Measurements from ENCODE around the gene PAIP2.
A peak's percentile ranks its signal among the peaks of the same experiment; 100 is the strongest.

PAIP2 gene

DNA sequence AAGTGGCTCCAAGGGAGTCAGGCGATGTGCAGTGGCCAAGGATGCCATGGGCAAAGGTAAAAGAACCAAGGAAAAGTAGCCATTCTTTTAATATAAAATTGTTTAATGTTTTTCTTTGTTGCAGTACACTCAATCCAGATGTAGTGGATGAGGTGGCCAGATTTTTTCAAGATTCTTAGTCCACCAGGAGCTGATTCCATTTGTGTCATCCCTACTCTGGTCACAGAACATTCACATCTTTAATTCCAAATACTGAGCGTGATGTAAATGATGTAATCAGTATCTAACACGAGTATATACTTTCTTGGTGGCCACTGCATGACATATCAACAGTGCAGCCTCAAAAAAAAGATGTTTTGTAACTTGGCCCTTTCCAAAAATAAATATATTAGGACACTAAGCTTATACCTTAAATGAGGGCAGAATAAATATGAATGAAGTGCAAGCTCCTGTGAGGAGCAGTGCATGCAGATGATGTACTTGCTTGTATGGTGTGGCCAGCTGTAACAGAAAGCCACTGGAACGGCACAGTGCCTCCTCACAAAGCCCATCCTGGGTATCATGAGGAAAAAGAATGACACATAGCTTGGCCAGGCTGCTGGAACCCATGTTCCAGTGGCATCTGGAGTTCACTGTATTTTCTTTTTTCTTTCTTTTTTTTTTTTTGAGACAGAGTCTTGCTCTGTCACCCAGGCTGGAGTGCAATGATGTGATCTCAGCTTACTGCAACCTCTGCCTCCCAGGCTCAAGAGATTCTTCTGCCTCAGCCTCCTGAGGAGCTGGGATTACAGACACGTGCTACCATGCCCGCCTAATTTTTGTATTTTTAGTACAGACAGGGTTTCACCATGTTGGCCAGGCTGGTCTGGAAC lies 68.7 kb downstream of the PAIP2 start:
- Histone ChIP-seq H3K9me3 (no peaks in the 10 kb centered on the region), H4K20me1 (no peaks in the 10 kb centered on the region)

GRCh38 chr5:139410993-139411828 lies 69.6 kb downstream of the PAIP2 start:
- H4K20me1 ChIP-seq, result no peaks in the 10 kb centered on the region
- 0 out of 2 replicates have a peak, but pooled peaks cover 13% of the 10 kb centered on the region for H3K36me3 ChIP-seq
- H3K9ac ChIP-seq, result no peak overlapping the region; the same call in 1 of the 2 replicates
- no peak overlapping the region for H3K4me3 ChIP-seq
- TF ChIP-seq Cebpa-rat (IDR thresholded peaks at IDR 0.05), result no peak
- no peaks in the 10 kb centered on the region for H3K9me3 ChIP-seq
- H3K4me1 ChIP-seq, result peaks cover 73% of the 10 kb centered on the region
- no peaks in the 10 kb centered on the region for H3K27me3 ChIP-seq
- H3K4me2 ChIP-seq, result no peak overlapping the region
- H3K27ac ChIP-seq, result no peak overlapping the region

More for the DNA sequence above, 68.7 kb downstream of the PAIP2 start:
- Histone ChIP-seq H3K4me1 (peaks cover 73% of the 10 kb centered on the region), H3K36me3 (0 out of 2 replicates have a peak, but pooled peaks cover 13% of the 10 kb centered on the region), H3K9ac (no peak overlapping the region), H3K4me3 (no peak overlapping the region), H3K27me3 (no peaks in the 10 kb centered on the region), H3K4me2 (no peak overlapping the region), H3K27ac (no peak overlapping the region)
- TF ChIP-seq Cebpa-rat (IDR thresholded peaks at IDR 0.05), result no peak

DNA sequence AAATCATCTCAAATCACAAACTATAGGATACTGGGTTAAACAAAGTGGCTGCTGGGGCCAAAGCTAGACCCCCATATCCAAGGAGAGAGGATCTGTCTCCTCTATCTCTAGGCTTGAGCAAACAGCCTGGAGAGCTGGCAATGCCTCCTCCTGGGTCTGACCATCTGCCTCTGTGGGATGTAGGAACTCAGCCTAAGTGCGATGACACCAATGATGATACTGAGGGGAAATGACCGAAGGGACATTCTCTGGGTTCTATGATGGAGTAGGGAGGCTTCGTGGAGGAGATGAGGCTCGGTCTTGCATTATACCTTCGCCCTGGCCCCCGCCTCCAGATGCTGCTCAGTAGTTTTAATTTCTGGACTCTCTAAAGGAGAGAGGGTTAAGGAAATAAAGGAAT lies 71.5 kb downstream of the PAIP2 start:
- H3K27me3 ChIP-seq, result no peaks in the 10 kb centered on the region
- H3K4me3 ChIP-seq, result no peak overlapping the region
- no peak overlapping the region for H3K4me2 ChIP-seq
- no peaks in the 10 kb centered on the region for H3K9me3 ChIP-seq
- H3K9ac ChIP-seq, result no peak overlapping the region
- H3K4me1 ChIP-seq, result peaks cover 73% of the 10 kb centered on the region
- H3K27ac ChIP-seq, result no peak overlapping the region
- H3K36me3 ChIP-seq, result 0 out of 2 replicates have a peak, but pooled peaks cover 18% of the 10 kb centered on the region
- TF ChIP-seq Cebpa-rat (IDR thresholded peaks at IDR 0.05), result no peak
- H4K20me1 ChIP-seq, result no peaks in the 10 kb centered on the region

GRCh38 chr5:139413963-139414362 lies 72.3 kb downstream of the PAIP2 start:
- peaks cover 18% of the 10 kb centered on the region; the same call in 1 of the 2 replicates for H3K36me3 ChIP-seq
- H3K27me3 ChIP-seq, result no peaks in the 10 kb centered on the region
- TF ChIP-seq Cebpa-rat (IDR thresholded peaks at IDR 0.05), result no peak
- H3K27ac ChIP-seq, result no peak overlapping the region
- H3K9ac ChIP-seq, result no peak overlapping the region; the same call in 1 of the 2 replicates
- no peak overlapping the region for H3K4me3 ChIP-seq
- H3K4me2 ChIP-seq, result peak overlapping the region; percentile 83
- no peaks in the 10 kb centered on the region for H4K20me1 ChIP-seq
- H3K4me1 ChIP-seq, result peaks cover 73% of the 10 kb centered on the region
- H3K9me3 ChIP-seq, result no peaks in the 10 kb centered on the region

GRCh38 chr5:139414581-139415130 lies 73.0 kb downstream of the PAIP2 start:
- Histone ChIP-seq H3K9ac (peak overlapping the region; percentile 55), H3K27ac (peak overlapping the region; percentile 81), H3K36me3 (peaks cover 18% of the 10 kb centered on the region; the same call in 1 of the 2 replicates), H3K27me3 (no peaks in the 10 kb centered on the region), H3K4me2 (peak overlapping the region; percentile 83), H3K4me3 (no peak overlapping the region), H4K20me1 (no peaks in the 10 kb centered on the region), H3K9me3 (no peaks in the 10 kb centered on the region), H3K4me1 (peaks cover 78% of the 10 kb centered on the region)
- no peak for TF ChIP-seq Cebpa-rat (IDR thresholded peaks at IDR 0.05)

GRCh38 chr5:139415221-139415861 lies 73.7 kb downstream of the PAIP2 start:
- Histone ChIP-seq H3K4me1 (peaks cover 84% of the 10 kb centered on the region), H3K4me2 (peak overlapping the region; percentile 83), H3K9ac (peak overlapping the region; percentile 55), H3K4me3 (no peak overlapping the region), H3K36me3 (peaks cover 18% of the 10 kb centered on the region; the same call in 1 of the 2 replicates), H3K27me3 (no peaks in the 10 kb centered on the region), H4K20me1 (no peaks in the 10 kb centered on the region), H3K27ac (peak overlapping the region; percentile 81), H3K9me3 (no peaks in the 10 kb centered on the region)
- no peak for TF ChIP-seq Cebpa-rat (IDR thresholded peaks at IDR 0.05)

DNA sequence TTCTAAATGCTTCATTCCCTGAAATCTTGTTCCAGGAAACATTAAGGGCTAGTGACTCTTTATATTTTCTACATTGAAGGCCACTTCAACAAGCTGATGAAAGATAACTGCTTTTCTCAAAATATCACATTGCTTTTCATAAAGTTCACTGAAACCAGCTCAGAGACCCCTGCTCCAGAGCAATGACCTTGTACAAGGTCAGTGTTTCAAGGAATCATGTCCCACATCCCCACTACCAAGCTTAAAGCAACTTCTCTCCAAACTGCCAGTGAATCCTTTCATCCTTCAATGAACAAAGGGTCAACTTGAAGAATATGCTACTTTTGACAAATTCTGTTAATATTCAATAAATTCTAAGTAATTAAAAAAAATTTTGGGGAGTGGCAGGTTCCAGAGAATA lies 74.2 kb downstream of the PAIP2 start:
- Histone ChIP-seq H3K4me2 (peak overlapping the region; percentile 83), H4K20me1 (no peaks in the 10 kb centered on the region), H3K27ac (peak overlapping the region; percentile 81), H3K9me3 (no peaks in the 10 kb centered on the region), H3K4me1 (peaks cover 83% of the 10 kb centered on the region), H3K36me3 (peaks cover 18% of the 10 kb centered on the region; the same call in 1 of the 2 replicates), H3K4me3 (no peak overlapping the region), H3K27me3 (no peaks in the 10 kb centered on the region), H3K9ac (peak overlapping the region; percentile 55; the same call in 1 of the 2 replicates)
- TF ChIP-seq Cebpa-rat (IDR thresholded peaks at IDR 0.05), result no peak

- Histone ChIP-seq H3K4me2 (peak overlapping the region; percentile 83), H3K9me3 (no peaks in the 10 kb centered on the region), H4K20me1 (no peaks in the 10 kb centered on the region)
These were observed 75.0 kb downstream of the PAIP2 start for GRCh38 chr5:139416651-139417050.

GRCh38 chr5:139417214-139417613 lies 75.6 kb downstream of the PAIP2 start:
- Histone ChIP-seq H4K20me1 (no peaks in the 10 kb centered on the region), H3K4me3 (0 out of 2 replicates have a peak overlapping the region, but pooled peaks have one; percentile 4), H3K27me3 (no peaks in the 10 kb centered on the region), H3K36me3 (peaks cover 25% of the 10 kb centered on the region; the same call in 1 of the 2 replicates), H3K4me1 (peaks cover 86% of the 10 kb centered on the region), H3K4me2 (peak overlapping the region; percentile 83), H3K9ac (peak overlapping the region; percentile 55; the same call in 1 of the 2 replicates), H3K9me3 (no peaks in the 10 kb centered on the region), H3K27ac (peak overlapping the region; percentile 81)
- no peak for TF ChIP-seq Cebpa-rat (IDR thresholded peaks at IDR 0.05)

More at GRCh38 chr5:139416651-139417050, 75.0 kb downstream of the PAIP2 start:
- no peak for TF ChIP-seq Cebpa-rat (IDR thresholded peaks at IDR 0.05)
- Histone ChIP-seq H3K27ac (peak overlapping the region; percentile 81), H3K36me3 (peaks cover 25% of the 10 kb centered on the region; the same call in 1 of the 2 replicates), H3K4me1 (peaks cover 82% of the 10 kb centered on the region), H3K4me3 (0 out of 2 replicates have a peak overlapping the region, but pooled peaks have one; percentile 4), H3K9ac (peak overlapping the region; percentile 55; the same call in 1 of the 2 replicates), H3K27me3 (no peaks in the 10 kb centered on the region)

Measured in BLaER1 (cell line).